Activated T-cell treated with anti-CD3 and anti-CD28 coated beads, Interleukin-2, amount 50 U/mL, for 48 hours (primary cell): Measurements from ENCODE around the gene SPIRE1.
"Not testable (repeated sequence)": the region's sequence is repeated elsewhere in the genome, so short reads cannot be mapped to it uniquely, and the experiment has no call there.

Source experiments
- DNase-seq, 2 experiments: peaks; one replicate each; pipeline ENCODE4 v3.0.0-alpha.2; 2020

SPIRE1 gene

DNA sequence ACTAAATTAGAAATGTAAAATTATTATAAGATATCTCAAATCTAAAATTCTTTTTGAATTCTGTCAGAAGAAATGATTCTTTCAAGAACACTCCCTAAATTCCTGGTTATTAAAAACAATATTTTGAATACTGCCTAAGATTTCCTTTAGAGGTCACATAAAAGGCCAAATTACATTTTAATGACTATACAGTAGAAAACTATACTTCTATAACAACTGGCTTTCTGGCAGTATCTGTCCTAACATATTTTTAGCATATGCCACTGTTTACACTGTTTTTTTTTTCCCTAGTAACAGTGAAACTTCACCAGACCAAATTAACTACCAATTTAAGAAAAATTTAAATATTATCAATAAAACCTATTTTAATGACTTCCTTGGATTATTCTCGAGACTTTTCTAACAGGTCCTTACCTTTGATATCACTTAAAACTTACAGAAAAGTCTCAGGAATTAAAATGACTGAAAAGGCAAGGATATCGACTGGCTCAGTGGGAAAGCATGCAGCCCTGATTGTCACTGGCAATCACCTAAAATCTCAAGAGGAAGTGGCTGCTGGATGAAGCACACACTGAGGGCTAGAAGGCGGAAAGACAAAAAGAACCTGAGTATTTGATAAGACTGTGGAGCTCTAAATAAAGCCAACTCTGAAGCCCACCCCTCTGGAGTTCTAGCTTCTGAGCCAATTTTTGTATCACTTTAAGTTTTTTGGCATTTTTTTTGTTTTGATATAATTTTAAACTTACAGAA lies 59.6 kb downstream of the SPIRE1 start:
- no peak for DNase-seq

DNA sequence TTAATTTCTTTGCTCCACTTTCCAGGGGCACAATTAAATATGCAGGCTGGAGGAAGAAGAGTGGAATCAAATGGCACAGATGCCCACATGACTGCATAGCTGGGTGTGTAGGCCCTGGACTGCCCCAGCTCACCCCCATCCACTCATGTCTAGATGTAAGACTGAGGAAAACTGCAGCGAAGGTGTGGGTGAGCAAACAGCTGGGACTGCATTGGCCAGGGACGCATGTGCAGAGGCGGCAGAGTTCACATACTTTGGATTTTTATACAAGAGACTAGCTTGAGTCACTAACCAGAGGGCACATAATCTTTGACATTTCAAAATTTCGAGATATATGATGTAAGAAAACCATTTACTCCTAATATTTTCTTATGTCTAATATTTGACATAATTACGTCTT lies 60.1 kb downstream of the SPIRE1 start:
- no peak for DNase-seq

DNA sequence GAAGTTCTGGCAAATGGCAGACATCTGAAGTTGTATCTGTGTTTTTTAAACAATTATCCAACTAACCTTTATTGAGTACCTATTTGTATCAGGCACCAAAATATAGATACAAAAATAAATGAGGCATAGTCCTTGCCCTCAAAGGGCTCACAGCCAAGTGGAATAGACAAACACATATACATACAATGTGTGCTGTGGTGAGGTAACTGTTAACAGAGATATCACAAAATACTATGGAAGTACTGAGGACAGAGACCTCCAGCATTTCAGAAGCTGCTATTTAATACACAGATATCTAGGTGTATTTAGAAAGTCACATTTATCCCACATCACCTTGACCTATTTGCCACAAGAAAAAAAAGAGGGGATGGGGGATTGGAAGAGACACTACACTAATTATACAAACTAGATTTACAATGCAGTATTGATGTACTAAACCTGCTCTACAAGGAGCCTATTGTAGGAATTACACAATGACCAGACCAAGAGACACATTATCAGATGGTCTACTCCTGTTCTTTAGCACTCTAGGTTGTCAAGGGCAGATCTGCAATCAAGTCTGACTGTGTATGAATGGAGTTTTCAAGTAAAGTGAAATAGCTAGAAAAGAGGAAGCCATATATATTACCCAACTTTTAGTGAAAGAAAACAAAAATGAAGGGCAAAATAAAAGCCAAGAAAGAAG lies 62.2 kb downstream of the SPIRE1 start:
- DNase-seq, result no peak

DNA sequence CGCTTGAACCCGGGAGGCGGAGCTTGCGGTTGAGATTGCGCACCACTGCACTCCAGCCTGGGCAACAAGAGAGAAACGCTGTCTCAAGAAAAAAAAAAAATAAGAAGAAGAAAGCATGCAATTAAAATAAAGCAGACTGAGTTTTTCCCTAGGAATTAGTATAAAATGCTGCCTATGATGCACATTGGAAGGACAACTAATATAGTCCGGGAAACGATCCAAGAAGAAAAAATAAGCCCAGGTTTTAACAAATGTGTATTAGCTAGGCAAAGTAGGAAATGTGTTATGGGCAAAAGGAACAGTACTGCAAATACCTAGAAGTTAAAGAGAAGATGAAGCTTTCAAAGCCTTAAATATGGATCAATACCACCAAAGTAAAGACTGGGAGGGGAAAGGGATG lies 64.0 kb downstream of the SPIRE1 start:
- DNase-seq, result no peak

DNA sequence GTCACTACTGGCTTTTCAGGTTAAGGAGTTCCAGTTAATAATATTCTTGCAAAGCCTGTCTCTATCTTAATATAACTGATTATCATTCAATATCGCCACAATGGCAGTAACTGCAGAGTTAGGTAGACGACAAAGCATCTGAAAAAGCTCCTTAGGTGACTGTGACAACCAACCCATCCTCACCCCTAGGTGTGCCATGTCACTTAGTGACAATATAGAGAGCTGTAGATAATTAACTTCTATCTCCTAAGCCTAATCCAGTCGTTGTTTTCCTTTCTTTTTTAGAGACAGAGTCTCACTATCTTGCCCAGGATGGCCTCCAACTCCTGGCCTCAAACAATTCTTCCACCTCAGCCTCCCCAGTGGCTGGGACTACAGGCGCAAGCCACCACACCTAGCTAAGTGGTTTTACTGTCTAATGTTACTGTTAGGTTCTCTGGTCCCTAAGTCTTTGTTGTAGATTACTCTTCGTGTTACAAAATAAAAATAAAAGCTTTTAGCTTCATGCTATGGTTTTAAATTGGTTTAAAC lies 65.2 kb downstream of the SPIRE1 start:
- no peak for DNase-seq

DNA sequence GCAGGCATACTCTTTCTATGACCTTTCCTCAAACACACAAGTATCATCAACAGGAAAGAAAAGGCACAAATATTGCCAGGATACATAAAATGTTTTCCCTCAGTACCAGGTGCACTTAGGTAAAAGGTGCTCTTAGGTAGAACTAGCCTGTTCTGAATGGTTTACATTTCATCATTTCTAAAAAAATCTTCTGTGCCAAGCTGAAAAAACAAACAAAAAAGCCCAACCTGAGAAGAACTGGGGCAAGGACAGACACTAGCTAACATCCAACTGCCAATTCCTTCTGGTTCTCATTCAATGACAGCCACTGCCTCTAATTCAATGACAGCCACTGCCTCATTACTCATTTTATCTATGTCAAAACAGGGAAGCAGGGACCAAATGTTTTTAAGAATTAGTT lies 68.5 kb downstream of the SPIRE1 start:
- DNase-seq, result no peak

DNA sequence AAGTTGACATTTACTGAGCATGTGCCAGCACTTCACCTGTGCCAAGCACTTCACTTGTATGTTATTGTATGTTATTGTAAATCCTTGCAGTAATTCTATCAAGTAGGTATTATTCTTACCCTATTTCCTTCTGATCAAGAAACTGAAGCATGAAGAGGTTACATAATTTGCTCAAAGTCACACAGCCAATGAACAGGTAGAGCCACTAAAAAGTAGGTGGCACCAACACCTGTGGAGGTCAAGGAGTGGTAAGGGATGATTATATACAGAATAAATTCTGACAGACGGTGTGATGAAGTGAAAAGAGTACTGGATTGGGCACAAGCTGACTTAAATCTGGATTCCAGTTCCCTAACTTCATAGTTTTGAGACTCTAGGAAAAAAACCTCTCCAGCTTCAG lies 71.0 kb downstream of the SPIRE1 start:
- no peak for DNase-seq

DNA sequence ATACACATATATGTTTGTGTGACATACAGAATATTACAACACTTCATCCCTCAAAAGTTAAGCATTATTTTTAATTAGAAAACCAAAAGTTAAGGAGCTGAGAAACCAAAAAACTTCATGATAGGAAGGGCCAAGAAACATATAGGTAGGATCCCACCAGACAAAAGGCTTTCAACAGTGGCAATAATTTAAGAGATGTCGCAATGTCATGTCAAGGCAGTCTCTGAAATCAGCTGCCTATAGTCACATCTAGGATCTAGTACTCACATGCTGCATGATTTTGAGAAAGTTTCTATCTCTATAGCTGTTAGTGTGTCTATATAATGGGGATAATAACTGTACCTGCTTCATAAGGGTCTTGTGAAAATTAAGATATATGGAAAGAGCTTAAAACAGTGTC lies 72.7 kb downstream of the SPIRE1 start:
- DNase-seq, result no peak

DNA sequence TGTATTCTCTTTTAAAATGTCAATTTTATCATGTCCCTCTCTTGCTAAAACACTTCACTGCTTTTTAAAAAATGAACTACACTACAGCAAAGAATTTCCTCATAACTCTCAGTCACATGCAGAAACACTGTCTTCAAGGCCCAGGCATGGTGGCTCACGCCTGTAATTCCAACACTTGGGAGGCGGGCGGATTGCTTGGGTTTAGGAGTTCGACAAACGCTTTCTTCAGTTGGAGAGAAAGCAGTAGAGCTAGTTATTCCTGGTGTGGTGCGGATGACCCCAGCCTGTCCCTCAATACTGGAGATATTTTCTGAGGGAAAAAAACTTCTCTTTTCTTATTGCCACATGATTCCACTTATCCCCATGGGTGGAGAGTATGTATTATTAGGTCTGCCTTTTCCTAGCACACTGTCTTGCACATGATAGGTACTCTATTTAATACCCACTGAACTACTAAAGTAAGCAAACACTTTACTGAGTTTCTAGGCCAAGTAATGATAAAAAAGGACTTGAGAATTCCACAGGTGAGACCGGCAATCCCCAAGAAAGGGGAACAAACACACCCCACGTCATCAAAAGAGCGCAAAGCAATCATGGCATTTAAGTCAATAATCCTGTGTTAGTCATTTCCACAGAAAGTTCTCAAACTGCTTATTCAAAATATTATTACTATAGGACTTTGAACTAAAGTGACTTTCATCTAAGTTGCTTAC lies 77.1 kb downstream of the SPIRE1 start:
- DNase-seq, result no peak

DNA sequence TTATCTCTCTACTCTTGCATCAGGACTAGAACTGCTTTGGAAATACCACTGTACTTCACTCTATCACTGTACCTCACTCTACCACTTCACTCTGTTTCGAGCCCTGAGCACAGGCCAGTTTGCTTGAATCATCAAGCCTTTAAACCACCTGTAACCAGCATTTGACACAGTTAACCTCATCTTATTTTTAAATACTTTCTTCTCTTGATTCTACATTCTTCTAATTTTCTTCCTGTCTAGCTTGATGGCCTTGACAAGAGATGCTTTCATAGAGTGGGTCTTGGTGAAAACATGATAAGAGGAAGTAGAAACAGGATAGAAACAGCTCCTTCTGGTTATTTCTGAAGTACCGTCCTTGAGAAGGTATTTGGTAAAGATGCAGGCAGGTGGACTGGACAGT lies 78.1 kb downstream of the SPIRE1 start:
- DNase-seq, result no peak

DNA sequence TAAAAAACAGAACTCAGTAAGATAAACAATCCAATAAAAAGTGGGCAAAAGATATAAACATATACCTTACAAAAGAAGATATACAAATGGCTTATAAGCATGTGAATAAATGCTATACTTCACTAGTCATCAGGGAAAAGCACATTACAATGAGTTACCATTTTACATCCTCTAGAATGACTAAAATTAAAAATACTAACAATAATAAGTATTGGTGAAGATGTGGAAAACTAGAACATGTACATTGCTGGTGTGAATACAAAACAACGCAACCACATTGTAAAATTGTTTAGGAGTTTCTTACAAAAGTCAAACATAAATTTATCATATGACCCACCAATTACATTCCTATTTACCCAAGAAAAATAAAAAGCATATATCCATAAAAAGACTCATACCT lies 80.1 kb downstream of the SPIRE1 start:
- no peak for DNase-seq

DNA sequence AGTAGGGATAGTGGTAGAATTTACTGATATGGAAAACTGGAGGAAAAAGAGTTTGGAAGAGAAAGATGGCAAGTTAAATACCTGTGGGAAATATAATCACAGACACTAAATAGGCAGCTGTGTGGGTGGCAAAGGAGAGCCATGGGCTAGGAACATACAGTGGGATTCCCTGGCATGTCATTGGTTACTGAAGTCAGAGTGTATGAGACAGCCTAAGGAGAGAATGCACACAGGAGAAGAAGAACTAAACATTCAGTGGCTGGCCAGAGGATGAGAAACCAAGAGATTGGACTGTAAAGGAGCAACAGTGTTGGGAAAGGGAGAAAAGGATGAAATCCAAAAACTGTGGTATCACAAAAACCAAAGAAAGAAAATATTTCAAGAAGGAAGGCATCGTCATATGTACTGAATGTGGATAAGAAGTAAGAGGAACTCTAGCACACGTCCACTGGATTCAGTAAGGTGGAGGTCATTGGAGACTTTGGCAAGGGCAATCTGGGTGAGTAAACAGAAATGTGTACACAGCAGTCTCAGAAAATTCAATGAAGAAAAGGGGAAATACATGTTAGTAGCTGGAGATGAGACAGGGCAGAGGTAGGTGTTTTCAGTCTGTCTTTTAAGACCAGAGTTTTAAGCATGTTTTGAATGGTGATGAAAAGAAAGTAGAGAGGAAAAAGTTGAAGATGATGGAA lies 83.3 kb downstream of the SPIRE1 start:
- no peak for DNase-seq

DNA sequence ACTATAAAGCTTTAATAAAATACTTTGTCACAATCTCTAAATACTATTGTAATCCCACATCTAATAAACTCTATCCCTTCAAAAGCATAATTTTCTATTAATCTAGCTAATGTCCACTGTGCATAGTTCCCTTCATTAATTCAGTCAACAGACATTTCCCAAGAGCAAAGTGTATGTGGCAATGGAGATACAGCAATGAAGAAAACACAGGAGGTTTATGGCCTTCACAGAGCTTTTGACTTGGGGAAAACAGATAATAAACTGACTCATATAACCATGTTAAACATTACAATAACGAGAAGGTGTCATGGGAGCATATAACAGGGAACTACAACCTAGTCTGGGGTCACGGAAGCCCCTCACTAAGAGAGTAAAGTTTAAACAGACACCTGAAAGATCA lies 86.3 kb downstream of the SPIRE1 start:
- DNase-seq, result no peak

DNA sequence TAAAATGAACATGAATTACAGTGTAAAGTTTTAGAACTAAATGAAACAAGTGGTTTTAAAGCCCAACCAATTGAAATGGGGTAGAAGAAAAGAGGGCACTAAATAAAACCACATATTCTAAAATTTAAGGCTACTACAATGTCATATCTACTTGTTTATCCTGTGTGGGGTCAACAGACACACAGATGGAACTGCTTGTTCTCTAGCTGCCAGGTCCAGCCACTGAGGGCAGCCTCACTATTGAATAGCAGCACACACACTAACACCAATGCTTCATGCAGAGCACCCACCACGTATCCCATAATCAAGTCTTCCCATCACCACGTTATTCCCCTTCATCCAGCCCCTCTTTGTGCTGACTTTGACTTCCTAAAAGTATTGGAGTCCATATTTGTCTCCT lies 88.1 kb downstream of the SPIRE1 start:
- DNase-seq, result no peak

DNA sequence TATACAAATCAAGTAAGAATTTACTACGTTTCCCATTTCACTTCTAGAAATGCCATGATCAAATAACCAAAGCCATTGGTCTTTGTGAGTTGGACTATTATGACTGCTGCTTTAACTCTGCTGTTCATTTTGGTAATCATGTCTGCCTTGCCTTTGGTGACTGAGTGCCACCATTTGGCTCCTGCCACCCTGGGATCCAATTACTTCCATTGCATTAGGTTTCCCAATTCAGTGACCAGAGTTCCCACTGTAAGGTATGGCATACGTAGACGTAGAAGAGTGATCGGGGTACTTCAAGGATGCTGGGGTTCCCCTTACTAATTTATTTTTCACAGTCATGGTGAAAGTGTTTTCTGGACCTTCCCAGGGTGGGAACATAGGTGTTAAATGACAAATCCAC lies 90.1 kb downstream of the SPIRE1 start:
- DNase-seq, result no peak

DNA sequence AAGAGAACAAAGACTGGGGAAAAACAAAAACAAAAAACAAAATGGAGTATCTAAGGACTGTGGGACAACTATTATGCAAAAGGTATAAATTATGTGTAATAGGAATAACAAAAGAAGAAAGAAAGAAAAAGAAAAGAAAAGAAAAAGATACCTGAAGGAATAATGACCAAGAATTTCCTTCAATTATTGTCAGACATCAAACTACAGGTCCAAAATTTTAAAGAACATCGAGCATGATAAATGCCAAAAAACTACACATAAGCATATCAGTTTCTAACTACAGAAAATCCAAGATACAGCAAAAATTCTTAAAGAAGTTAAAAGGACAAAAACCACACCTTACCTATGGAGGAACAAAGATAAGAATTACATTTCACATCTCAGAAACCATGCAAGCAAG lies 93.0 kb downstream of the SPIRE1 start:
- DNase-seq, result no peak

DNA sequence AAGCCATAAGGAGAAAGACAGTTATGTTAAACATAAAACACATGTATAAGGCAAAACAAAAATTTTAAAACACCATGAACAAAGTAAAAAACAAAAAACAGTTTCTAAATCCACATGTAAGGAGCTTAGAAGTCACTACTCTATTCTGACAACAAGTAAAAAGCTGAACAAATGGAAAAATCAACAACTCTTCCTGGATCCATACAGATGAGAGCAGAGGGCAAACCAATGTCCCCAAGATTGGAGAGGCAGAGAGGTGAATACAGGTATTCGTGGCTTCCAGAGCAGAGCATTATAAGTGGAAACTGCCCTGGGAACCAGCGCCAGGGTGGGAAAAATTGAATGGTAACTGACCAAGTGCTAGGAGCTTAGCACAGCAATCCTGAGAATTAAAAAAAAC lies 93.5 kb downstream of the SPIRE1 start:
- no peak for DNase-seq

DNA sequence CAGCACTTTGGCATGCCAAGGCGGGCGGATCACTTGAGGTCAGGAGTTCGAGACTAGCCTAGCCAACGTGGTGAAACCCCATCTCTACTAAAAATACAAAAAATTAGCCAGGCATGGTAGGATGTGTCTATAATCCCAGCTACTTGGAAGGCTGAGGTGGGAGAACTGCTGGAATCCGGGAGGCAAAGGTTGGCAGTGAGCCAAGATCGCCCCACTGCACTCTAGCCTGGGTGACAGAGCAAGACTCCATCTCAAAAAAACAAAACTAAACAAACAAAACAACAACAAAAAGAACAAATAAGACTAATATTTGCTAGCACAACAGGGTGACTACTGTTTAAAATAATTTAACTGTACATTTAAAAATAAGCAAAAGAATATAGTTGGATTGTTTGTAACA lies 97.3 kb downstream of the SPIRE1 start:
- not testable (repeated sequence) for DNase-seq

DNA sequence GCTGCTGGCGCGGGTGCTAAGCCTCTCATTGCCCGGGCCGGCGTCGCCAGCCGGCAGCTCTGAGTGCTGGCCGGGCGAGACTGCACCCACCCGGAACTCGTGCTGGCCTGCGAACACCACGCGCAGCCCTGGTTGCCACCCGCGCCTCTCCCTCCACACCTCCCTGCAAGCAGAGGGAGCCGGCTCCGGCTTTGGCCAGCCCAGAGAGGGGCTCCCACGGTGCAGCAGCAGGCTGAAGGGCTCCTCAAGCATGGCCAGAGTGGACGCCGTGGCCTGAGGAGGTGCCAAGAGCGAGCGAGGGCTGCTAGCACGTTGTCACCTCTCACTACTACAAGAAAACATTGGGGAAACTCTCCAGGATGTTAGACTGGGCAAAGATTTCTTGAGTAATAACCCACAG lies 98.6 kb downstream of the SPIRE1 start:
- DNase-seq, result no peak

DNA sequence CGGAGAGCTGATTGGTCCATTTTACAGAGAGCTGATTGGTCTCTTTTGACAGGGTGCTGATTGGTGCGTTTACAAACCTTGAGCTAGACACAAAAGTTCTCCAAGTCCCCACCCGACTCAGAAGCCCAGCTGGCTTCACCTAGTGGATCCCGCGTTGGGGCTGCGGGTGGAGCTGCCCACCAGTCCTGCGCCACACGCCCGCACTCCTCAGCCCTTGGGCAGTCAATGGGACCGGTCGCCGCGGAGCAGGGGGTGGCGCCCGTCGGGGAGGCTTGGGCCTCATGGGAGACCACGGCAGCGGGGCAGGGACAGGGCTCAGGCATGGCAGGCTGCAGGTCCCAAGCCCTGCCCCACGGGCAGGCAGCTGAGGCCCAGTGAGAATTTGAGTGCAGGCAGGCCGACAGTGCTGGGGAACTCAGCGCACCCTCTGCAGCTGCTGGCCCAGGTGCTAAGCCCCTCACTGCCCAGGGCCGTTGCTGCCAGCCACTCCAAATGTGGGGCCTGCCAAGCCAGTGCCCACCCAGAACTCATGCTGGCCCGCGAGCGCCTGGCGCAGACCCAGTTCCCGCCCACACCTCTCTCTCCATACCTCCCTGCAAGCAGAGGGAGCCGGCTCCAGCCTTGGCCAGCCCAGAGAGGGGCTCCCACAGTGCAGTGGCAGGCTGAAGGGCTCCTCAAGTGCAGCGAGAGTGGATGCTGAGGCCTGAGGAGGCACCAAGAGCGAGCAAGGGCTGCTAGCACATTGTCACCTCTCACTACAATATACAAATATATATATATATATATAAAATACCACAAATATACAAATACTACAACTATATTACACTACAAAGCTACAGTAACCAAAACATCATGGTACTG lies 100.7 kb downstream of the SPIRE1 start:
- no peak for DNase-seq

DNA sequence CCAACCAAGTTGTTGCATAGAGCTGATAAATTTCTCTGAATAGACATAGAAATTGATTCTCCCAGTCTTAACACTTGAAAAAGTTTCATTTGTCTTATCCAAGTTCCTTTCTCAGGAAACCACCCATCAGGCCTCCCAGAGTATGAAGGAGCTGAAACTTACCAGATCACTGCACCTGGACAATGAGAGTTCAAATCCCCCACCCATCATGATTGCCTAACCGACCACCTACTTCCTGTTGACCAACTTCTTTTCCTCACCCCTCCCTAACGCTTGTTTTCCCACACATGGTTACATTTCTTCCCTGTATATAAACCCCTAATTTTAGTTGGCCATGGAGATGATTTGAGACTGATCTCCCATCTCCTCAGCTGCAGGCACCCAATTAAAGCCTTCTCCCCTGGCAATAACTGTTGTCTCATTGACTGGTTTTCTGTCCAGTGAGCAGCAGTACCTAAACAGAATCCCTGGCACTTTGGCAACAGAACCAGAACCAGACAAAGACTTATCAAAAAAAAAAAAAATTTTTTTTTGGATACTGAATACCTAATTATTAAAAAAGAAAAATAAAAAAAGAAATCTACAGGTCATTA lies 103.0 kb downstream of the SPIRE1 start:
- DNase-seq, result no peak

DNA sequence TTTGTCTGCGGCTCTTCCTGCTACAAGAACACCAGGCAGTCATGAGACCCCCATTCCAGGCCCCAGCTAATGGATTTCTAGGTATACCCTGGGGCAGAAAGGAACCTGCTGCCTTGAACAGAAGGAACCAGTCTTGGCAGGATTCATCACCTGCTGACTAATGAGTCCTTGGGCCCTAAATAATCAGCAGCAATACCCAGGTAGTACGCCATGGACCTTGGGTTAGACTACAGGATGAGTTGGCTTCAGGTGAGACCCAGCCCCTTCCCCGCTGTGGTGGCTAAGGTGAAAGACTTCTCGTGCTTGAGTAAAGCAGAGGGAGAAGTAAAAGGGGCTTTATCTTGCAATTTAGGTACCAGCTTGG lies 105.0 kb downstream of the SPIRE1 start:
- no peak for DNase-seq
